Right lobe of liver (tissue), 6 donors: ENCODE measurements around the gene KLHL22. TPM values are rescaled to one million over a fixed set of nuclear protein-coding genes. Genes with fewer than 3 reads are reported as not detected.

Experiments used
- ATAC-seq, 4 donors: fragments of 200-7000 bp; cut with Tn5 transposase; one replicate each; pipeline ENCODE4 v1.9.1; 2020; ENCODE audit warnings: mild to moderate bottlenecking in 4 of 4, moderate library complexity in 4 of 4
- DNase-seq, 3 donors: peaks; one replicate each; pipeline ENCODE4 v3.0.0-alpha.2; 2020
- H3K27ac ChIP-seq, 3 donors: fragments of 200-600 bp; one replicate each; pipeline ENCODE4 v1.8.0; 2022
- H3K27me3 ChIP-seq, 2 donors: fragments of 200-600 bp; one replicate each; pipeline ENCODE4 v1.8.0; 2022
- H3K36me3 ChIP-seq, 4 donors: fragments of 200-600 bp; sonication (generic) in 1 of 4; one replicate each; pipeline versions ENCODE4 v1.5.1 to v1.8.0; 2017 to 2022; ENCODE audit warnings: control low read depth in 1 of 4
- H3K4me1 ChIP-seq, 4 donors: fragments of 200-600 bp; sonication (generic) in 1 of 4; one replicate each; pipeline versions ENCODE4 v1.5.1 to v1.8.0; 2017 to 2022; ENCODE audit warnings: control low read depth in 1 of 4
- H3K4me3 ChIP-seq, 3 donors: fragments of 200-600 bp; one replicate each; pipeline ENCODE4 v1.8.0; 2022
- H3K9me3 ChIP-seq, 4 donors: fragments of 200-600 bp; sonication (generic) in 1 of 4; one replicate each; pipeline versions ENCODE4 v1.5.1 to v1.8.0; 2017 to 2022; ENCODE audit warnings: control low read depth in 1 of 4
- POLR2A ChIP-seq: fragments of 450-650 bp; IDR thresholded peaks from one replicate; pipeline ENCODE4 v1.6.1; 2017; ENCODE audit warnings: antibody characterized with exemption, mild to moderate bottlenecking
- WGBS: methylation state at CpG from one replicate; pipeline ENCODE4 v1.1.6; 2018; ENCODE audit warnings: low coverage, low lambda C conversion rate; ENCODE audit not compliant: insufficient coverage; ENCODE audit errors: missing lambda C conversion rate; 5-methylcytosine and 5-hydroxymethylcytosine counted together
- intact Hi-C, 2 donors: fragments of 100-400 bp; cut with DNase I; formaldehyde crosslinking; loops; one replicate each; pipeline versions ENCODE4 v1.11.2 to v1.14.1; 2022
- total RNA-seq, 6 experiments: library from RNA; depleted of rRNA in 2 of 6; stranded (reverse); fragments of >200 nt in 2 of 6; fragmentation: NEBNext Ultra II Directional in 3 of 6; extraction: Animal tissue kit (Norgen Biotek cat#: 25700) in 3 of 6; gene quantifications; one replicate each; pipeline versions ENCODE4 v1.1.0 to v1.2.4, GENCODE V29; 2016 to 2023
- TF ChIP-seq, protein P1 (sequence below), 4 donors: fragments of 200-600 bp in 3 of 4; fragments of 450-650 bp in 1 of 4; IDR thresholded peaks; one replicate each; pipeline versions ENCODE4 v1.5.1 to v1.8.0; 2016 to 2022; ENCODE audit warnings: antibody characterized with exemption in 4 of 4, mild to moderate bottlenecking in 2 of 4
- donor health status: DM: no; HTN: yes; CAD: no.
- donor health status: DM: no; HTN: no; CAD: no.
- donor health status: DM: no; HTN: no; CAD: no.
- donor health status: DM: no; HTN: yes; CAD: no.
- donor health status: DM: no; HTN: yes; CAD: no.

Gene KLHL22
- total RNA-seq, 6 experiments from 2014 or later: 9.0 to 14.2 (median 10.2) TPM

DNA sequence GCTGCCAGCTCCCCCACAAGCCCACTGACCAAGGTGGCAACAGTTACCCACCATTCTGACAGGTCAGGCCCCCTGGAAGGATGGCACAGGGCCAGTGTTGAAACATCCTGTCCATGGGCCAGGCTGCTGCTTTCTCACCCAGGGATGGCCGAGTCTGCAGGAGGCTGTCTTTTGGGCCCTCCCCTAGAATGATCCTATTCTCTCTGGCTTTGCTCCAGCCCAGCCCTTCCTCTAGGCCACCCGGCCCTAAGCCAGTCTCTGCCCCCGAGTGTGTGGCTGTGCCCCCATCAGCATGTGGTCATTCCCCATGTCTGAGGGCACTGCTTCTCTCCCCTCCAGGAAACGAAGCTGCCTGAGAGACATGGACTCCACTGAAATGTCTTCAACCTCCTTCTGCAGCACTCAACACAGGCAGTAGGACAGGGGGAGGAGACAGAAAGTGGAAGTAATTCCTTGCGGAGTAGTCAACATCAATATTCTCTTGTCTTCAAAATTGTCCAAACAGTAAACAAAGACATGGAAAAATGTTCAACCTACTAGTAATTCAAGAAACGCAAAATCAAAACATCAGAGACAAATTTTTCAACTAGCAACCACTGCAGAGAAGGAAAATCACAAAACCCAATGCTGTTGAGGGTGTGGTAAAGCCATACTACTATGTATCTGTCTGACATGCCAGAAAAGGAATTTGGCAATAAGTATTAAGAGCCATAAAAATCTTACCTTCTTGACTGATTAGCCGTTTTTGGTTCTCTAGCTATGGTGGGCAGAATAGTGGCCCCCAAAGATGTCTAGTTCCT, 52.9 kb downstream of the KLHL22 start:
- TF ChIP-seq, protein P1, sequence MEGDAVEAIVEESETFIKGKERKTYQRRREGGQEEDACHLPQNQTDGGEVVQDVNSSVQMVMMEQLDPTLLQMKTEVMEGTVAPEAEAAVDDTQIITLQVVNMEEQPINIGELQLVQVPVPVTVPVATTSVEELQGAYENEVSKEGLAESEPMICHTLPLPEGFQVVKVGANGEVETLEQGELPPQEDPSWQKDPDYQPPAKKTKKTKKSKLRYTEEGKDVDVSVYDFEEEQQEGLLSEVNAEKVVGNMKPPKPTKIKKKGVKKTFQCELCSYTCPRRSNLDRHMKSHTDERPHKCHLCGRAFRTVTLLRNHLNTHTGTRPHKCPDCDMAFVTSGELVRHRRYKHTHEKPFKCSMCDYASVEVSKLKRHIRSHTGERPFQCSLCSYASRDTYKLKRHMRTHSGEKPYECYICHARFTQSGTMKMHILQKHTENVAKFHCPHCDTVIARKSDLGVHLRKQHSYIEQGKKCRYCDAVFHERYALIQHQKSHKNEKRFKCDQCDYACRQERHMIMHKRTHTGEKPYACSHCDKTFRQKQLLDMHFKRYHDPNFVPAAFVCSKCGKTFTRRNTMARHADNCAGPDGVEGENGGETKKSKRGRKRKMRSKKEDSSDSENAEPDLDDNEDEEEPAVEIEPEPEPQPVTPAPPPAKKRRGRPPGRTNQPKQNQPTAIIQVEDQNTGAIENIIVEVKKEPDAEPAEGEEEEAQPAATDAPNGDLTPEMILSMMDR (IDR thresholded peaks at IDR 0.05): no peak
- no peak for TF ChIP-seq POLR2A
- WGBS: 81% methylated on average over 3 of the region's 7 CpGs
- no peaks in the 10 kb centered on the region for H3K36me3 ChIP-seq
- DNase-seq (no peak), ATAC-seq (no peak)
- no peaks in the 10 kb centered on the region for H3K4me1 ChIP-seq
- H3K27me3 ChIP-seq: no peaks in the 10 kb centered on the region
- H3K4me3 ChIP-seq: no peak overlapping the region
- no peak overlapping the region for H3K27ac ChIP-seq
- H3K9me3 ChIP-seq: no peaks in the 10 kb centered on the region
- intact Hi-C loops: no loop called here

DNA sequence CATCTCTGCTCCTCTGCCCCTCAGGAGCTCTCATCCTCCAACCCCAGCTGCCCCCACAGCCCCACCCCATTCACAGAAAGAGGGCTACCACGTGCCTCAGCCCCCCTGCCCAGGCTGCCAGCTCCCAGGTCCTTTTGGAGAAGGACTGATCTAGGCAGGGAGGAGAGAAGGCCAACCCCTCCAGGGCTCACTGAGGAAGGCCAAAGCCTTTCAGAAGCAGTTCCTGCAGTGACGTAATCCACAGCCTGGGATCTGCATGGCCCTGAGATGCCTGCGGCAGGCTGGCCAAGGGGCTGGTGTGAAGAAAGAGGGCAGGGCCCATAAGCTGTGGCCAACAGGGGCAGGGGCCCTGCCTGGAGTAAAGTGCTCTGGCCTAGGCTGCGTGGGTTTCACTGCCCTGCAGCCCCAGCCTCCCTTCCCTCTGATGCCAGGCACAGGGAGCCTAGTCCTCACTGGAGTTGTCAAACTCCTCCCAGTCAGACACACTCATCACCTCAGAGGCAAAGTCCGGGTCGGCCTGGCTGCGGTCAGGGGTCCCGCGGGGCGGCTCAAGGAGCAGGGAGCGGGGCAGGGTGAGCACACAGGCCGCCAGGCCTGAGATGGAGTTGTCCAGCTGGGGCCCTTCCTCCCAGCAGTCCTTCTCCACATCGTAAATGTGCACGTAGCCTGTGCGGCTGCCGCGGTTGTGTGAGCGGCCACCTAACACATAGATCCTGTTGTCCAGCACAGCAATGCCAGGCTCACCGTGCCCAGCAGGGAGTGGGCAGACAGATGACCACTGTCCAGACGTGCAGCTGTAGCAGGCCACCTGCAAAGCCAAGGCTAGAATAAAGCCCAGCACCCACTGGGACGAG, 53.7 kb downstream of the KLHL22 start:
- H3K4me3 ChIP-seq: no peak overlapping the region
- peaks cover 0 to 4% (median 0%) of the 10 kb centered on the region in 4 donors for H3K4me1 ChIP-seq
- no peak overlapping the region for H3K27ac ChIP-seq
- DNase-seq (peak in 2 of 3 donors; percentile 11 to 47), ATAC-seq (no peak)
- intact Hi-C loops: no loop called here
- no peaks in the 10 kb centered on the region for H3K9me3 ChIP-seq
- no peaks in the 10 kb centered on the region for H3K36me3 ChIP-seq
- WGBS: no CpG with 5 or more reads among the region's 21 CpGs
- no peak for TF ChIP-seq POLR2A
- TF ChIP-seq, protein P1 (IDR thresholded peaks at IDR 0.05): no peak
- H3K27me3 ChIP-seq: peaks cover 0 to 4% of the 10 kb centered on the region in 2 donors

DNA sequence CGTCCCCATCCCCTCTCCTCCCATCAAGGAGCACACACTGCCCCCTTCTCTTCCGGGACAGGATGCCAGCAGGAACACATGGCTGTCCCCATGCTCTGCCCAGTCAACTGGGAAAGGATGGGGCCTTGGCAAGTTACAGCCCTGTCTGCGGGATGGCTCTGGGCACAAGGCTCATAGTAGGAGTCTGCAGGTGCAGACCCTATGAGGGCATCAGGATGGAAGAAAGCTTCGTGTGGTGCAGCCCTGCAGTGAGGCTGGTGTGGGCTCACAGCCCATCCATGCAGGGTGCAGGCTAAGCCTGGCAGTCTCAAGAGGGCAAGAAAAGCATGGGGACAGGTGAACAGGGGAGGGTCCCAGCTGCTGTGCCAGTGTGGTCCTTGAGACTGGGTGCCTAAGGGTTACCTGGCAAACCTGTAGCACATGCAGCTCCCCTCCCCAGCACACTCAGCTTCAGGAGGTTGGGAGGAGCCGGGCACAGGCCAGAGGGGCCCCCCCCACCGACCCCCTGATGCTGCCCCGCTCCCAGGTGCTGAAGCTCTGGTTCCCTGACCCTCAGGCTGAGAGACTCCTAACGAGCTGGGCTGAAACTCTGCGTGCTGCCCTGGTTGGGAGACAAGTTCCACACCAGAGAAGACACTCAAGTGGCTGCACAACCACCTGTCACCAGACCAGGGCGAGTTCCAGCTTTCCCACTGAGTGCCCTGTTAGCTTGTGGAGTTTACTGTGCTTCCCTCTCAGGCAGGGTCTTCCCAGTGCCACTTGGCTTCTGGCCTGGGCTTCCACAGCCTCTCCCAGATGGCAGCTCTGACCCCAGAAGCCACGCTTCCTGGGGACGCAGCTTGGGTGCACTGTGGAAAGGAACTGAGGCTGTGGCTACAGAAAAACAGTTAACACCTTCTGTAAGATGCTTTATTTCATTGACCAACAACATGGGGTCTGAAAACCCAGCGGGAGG, 54.7 kb downstream of the KLHL22 start:
- no peaks in the 10 kb centered on the region for H3K9me3 ChIP-seq
- intact Hi-C loops: no loop called here
- H3K36me3 ChIP-seq: no peaks in the 10 kb centered on the region
- no peak overlapping the region for H3K27ac ChIP-seq
- no peak overlapping the region for H3K4me3 ChIP-seq
- peak in 1 of 3 donors; percentile 35 for DNase-seq
- H3K27me3 ChIP-seq: peaks cover 0 to 12% of the 10 kb centered on the region in 2 donors
- WGBS: 84% methylated on average over 3 of the region's 13 CpGs
- TF ChIP-seq POLR2A: no peak
- TF ChIP-seq, protein P1 (IDR thresholded peaks at IDR 0.05): no peak
- no peak for ATAC-seq
- H3K4me1 ChIP-seq: peaks cover 0 to 12% (median 0%) of the 10 kb centered on the region in 4 donors

DNA sequence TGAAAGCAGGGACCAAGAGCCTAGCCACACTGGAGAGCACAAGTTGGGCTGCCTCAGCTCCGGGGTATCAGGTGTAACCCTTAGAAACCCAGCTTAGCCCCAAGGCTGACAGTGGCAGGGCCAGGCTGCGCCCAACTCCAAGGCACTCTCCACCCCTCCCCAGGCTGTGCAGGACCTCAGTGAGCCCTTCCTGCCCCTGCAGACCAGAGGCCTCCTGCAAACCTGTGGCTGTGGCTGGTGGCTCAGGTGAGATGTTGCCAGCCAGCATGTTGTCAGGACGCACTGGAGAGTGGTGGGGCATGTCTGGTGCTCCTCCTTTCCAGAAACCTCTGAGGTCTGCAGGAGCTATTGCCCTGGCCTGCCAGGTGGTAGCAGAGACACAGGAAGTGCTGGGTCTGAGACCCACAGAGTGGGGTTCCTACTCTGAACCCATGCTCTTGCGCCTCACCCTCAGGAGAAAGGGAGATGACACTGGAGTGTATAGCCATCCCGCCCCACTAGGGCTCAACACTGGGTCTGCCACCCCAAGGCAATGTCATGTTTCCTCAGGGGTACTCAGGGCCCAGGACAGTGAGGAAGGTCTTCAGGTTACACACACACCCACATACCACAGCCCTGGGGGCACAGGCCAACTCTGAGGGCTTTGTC, 55.5 kb downstream of the KLHL22 start:
- no peak overlapping the region for H3K4me3 ChIP-seq
- no peak overlapping the region for H3K27ac ChIP-seq
- H3K36me3 ChIP-seq: no peaks in the 10 kb centered on the region
- no peak for ATAC-seq
- intact Hi-C loops: no loop called here
- no CpG with 5 or more reads among the region's 5 CpGs for WGBS
- DNase-seq: peak in 1 of 3 donors; percentile 37
- H3K4me1 ChIP-seq: peaks cover 0 to 12% (median 0%) of the 10 kb centered on the region in 4 donors
- no peaks in the 10 kb centered on the region for H3K9me3 ChIP-seq
- H3K27me3 ChIP-seq: peaks cover 0 to 12% of the 10 kb centered on the region in 2 donors
- TF ChIP-seq POLR2A: no peak
